ENCODE data around the gene AGAP1.

The AGAP1 gene

DNA sequence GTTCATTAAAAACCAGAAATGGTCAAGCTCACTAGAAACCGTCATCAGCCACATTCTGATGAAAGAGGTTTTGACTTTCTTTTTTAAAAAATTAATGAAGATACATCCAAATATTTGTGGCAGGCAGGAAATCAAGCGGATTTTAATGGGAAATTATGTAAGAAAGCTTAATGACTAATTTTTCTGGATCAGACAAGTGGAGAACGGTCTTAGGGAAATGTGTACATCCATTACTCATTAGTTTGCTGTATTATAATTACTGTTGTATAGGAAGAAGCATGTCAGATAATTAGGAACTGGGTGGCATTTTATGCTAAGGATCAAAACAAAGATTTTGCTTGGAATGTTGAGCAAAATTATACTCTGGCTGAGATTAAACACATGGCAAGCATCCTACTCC lies 39.4 kb downstream of the AGAP1 start:
- DNase-seq (ENCODE audit: low read depth, low spot score): no peak

GRCh38 chr2:235533616-235534385 lies 40.0 kb downstream of the AGAP1 start:
- no peak for DNase-seq (ENCODE audit: low read depth, low spot score)

GRCh38 chr2:235534678-235535422 lies 41.0 kb downstream of the AGAP1 start:
- DNase-seq (ENCODE audit: low read depth, low spot score): no peak

DNA sequence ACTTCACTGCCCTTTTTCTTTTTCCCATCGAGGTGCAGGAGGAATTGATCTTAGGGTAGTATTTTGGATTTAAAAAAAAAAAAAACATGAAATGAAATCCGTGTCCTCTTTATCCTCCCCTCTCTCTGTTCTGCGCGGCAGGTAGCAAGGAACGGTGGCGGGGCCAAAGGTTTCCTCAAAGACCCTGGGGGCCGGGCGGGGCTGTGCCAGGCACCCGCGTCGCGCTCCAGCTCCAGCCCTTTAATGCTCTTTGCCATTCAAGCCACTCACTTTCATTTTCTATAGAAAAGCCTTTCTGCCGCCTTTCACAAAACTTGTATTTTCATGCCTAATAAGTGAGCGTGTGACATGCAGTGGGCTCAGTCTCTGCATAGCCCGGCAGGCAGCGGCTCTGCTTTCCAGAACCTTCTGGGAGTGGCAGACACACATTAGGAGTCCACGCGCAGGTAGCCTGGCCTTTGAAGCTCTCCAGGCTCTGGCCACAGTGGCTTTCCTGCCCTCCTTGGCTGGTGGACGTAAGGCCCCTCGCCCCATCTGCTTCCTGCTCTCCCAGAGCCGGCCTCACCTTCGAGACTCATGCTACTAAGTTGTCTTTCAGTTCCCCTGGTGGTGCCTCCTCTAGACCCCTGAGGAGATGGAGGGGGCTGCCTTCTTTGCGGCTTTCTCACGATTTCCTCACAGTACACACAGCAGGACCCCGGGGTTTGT lies 41.7 kb downstream of the AGAP1 start:
- no peak for DNase-seq (ENCODE audit: low read depth, low spot score)

GRCh38 chr2:235536711-235537110 lies 42.9 kb downstream of the AGAP1 start:
- no peak for DNase-seq (ENCODE audit: low read depth, low spot score)

- DNase-seq (ENCODE audit: low read depth, low spot score): no peak
Observed at GRCh38 chr2:235537186-235537585, 43.3 kb downstream of the AGAP1 start.

- no peak for DNase-seq (ENCODE audit: low read depth, low spot score)
Observed at GRCh38 chr2:235537587-235537986, 43.7 kb downstream of the AGAP1 start.

- DNase-seq (ENCODE audit: low read depth, low spot score): no peak
Observed at GRCh38 chr2:235538144-235538639, 44.3 kb downstream of the AGAP1 start.

DNA sequence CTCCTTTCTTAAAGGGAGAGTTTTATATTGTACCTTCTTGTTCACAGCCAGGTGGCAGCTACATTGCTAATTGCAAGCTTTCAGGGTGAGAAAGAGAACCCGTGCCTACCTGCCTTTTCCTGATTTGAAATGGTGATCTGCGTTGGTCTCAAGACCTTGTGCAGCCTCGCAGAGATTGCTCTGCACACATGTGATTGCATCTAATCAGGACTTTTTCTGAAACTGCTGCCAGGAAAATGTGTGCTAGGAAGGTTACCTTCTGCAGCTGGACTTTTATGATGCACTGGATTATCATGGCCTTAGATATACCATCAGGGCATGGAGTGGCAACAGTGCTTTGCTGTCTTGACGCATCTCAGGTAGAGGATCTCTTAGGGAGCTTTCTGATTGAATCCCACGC lies 45.1 kb downstream of the AGAP1 start:
- no peak for DNase-seq (ENCODE audit: low read depth, low spot score)

DNA sequence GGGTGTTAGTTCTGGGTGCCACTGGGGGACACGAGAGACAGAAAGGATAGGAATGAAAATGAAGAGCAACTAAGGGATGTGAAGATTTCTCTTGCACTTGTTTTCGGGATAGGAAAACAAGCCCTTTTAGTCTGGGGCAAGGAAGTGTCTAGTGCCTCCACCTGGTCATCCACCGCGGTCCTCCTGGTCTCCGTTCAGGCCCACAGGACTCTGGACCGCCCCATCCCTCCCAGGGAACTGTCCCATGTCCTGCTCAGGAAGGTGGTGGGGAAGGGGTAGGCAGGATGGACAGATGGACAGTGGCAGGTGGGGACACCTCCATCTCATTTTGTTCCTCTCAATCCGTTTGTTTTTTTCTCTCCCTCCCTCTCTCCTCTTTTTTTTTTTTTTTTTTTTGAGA lies 45.9 kb downstream of the AGAP1 start:
- no peak for DNase-seq (ENCODE audit: low read depth, low spot score)

DNA sequence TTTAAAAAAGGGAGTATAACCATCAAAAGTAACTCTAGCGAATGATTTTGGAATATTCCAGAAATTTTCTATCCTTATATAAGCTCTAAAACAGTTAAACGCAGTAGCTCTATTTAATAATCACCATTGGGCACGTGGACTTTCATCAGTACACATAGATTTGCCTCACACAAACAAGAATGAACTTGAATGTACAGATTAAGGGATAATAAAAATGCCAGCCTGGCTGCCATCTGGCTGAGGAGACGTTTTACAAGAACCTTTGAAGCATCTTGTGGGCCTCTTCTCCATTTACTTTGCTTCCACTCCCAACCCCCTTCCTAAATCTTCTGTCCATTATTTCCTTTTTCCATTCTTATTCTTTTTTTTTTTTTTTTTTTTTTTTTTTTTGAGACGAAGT lies 47.2 kb downstream of the AGAP1 start:
- DNase-seq (ENCODE audit: low read depth, low spot score): no peak

DNA sequence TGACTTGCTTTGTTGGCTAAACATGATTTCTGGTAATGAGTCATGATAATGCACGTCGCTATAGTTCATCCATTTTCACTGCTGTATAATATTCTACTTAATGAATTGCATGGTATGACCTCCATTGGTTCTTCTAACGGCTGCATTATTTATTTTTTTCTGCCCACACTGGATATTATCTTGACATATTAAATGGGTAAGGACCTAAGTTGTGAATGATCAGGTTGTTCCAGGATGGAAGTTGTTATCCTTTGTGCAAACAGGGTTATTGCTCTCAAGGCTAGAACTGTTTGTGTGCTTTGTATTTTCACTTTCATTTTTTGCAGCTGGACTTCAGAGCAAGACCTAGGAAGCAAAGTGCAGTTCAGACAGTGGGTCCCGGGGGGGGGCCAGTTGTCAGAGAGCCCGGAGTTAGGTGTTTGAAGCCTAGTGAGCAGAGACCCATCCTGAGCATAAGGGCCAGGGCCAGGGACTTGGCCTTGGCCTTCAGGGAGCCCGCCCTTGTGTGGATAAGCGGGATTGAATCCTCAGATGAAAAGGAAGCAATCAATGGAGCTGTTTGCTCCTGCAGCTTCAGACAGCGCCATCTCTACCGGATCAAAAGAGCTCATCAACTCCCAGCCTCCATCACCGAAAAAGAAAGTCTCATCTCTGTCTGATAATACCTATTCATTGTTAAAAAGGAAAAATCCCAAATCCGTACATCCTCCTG lies 48.2 kb downstream of the AGAP1 start:
- no peak for DNase-seq (ENCODE audit: low read depth, low spot score)

GRCh38 chr2:235542733-235543127 lies 48.9 kb downstream of the AGAP1 start:
- DNase-seq (ENCODE audit: low read depth, low spot score): no peak

DNA sequence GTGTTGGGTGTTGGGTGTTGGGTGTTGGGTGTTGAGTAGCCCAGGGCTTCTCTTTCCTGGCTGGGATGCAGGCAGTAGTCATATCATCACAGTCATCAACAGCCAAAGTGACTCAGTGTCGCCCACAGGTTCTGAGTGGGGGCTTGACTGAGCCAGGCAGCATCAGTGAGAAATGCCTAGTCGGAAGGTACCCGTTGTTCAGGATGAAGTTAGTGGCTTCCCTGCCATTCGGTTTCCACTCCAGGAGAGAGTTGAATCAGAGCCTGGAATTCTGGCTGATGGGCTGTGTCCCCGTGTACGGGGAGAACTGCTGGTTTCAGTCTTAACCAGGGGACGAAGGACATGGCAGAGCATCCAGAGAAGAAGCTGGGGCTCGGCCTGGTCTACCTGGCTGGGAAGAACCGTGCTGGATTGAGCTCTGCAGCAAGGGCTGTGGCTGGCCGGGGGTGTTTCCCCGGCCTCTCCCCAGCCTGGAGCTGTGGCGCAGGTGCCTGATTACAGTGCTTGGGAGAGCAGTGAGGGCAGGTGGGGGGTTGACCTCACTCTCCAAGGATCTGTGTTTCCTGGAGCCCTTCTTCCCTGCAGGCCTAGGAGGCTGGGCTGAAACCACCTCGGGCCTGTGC lies 49.4 kb downstream of the AGAP1 start:
- DNase-seq (ENCODE audit: low read depth, low spot score): no peak

GRCh38 chr2:235543851-235544688 lies 50.2 kb downstream of the AGAP1 start:
- DNase-seq (ENCODE audit: low read depth, low spot score): no peak

DNA sequence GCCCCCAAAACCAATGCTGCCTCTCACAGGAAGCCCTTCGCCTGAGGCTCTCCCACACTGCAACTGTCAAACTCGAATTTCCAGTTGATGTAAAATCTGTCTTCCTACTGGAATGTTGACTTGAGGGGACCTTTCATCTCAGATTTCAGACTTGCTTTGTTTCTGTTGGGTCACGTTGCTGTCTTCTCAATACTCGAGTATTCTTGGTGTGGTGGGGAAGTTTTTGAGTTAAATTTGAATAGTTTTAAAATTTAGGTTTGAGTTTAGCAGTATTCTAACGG lies 50.8 kb downstream of the AGAP1 start:
- DNase-seq (ENCODE audit: low read depth, low spot score): no peak

DNA sequence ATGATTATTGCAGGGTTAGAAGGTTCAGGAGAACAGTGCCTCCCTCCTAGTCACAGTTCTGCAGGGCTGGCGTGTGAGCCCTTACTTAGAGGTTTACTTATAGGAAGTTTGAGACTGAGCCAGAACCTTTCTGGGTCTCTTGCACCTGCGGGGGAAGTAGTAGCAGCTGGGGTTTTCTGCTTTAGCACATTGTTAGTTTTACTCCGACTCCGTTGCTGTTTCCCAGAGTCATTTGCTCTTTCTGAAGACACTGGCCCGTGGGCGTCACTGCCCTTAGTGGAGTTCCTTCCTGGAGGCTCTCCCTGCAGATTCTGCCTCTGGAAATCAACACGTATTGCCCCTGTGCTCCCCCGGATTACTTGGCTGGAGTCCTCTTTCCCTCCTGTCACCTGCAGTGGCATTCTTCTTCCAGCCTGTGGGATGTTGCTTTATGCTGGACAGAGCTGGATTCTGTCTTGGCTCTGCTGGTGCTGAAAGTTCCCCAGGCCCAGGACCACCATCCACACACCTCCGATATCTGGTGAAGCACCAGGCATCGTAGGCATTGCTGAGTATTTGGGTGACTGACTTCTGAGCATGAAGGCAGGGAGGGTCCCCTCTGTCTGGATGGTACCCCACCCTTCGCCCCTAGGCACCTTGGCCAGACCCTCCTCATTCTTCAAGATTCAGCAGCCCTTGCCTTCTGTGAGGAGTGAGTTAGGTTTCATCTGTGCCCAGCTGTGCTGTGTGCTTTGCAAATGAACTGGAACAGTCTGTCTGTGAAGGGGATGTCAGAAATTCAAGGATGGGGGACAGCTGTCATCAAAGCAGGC lies 51.7 kb downstream of the AGAP1 start:
- DNase-seq (ENCODE audit: low read depth, low spot score): no peak

- DNase-seq (ENCODE audit: low read depth, low spot score): no peak
Observed at GRCh38 chr2:235546151-235546435, 52.2 kb downstream of the AGAP1 start.

GRCh38 chr2:235546436-235546835 lies 52.6 kb downstream of the AGAP1 start:
- DNase-seq (ENCODE audit: low read depth, low spot score): no peak
